Measurements from ENCODE around the gene TTC19. TPM values are rescaled to one million over a fixed set of nuclear protein-coding genes. Genes with fewer than 3 reads are reported as not detected.
A peak's percentile ranks its signal among the peaks of the same experiment; 100 is the strongest.

Gene TTC19
- total RNA-seq, 3 donors from 2014 or later = 46.4 to 111 (median 105) TPM

DNA sequence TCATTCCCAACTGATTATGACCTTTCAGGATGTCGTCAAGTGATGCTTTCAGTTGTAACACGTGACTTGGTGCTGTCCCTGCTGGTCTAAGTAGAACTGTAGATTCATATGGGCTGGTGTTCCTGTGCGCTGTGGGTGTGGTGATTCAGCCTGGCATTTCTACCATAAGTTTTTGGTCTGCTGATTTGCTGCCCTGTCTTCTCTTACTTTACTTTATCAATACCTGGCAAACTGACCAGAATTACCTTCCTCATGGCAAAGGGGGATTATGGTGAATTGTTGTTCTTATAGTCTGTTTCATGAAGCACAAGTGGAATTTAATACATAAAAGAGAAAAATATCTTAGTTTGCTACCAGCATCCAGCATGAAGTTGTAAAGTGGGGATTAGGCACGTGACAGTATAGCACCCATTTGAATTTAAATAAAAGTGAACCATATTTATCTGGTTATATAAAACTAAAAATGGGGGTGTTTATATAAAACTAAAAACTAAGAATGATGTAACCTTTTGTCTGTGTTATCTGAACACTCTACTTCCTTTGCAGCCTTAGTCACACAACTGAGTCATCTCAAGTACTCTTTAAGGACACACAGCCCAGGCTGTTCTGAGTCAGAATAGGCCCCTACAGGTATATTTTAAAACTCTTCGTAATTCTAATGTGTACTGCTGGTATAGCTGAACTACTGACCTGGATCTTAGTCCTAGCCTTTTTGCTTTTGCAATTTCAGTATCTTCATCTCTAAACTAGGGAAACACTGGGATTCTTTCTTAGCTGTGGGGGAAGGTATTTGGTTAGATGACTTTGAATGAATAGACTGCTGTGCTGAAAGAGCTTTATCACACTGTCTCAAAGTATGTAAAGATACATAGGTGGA is 28.3 kb downstream of the TTC19 start:
- no peaks in the 10 kb centered on the region for H3K27me3 ChIP-seq
- H3K9me3 ChIP-seq = no peaks in the 10 kb centered on the region
- DNase-seq (ENCODE audit: low spot score in 2 of 2) = no peak
- TF ChIP-seq, protein P1, sequence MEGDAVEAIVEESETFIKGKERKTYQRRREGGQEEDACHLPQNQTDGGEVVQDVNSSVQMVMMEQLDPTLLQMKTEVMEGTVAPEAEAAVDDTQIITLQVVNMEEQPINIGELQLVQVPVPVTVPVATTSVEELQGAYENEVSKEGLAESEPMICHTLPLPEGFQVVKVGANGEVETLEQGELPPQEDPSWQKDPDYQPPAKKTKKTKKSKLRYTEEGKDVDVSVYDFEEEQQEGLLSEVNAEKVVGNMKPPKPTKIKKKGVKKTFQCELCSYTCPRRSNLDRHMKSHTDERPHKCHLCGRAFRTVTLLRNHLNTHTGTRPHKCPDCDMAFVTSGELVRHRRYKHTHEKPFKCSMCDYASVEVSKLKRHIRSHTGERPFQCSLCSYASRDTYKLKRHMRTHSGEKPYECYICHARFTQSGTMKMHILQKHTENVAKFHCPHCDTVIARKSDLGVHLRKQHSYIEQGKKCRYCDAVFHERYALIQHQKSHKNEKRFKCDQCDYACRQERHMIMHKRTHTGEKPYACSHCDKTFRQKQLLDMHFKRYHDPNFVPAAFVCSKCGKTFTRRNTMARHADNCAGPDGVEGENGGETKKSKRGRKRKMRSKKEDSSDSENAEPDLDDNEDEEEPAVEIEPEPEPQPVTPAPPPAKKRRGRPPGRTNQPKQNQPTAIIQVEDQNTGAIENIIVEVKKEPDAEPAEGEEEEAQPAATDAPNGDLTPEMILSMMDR (IDR thresholded peaks at IDR 0.05) = no peak
- TF ChIP-seq POLR2A (IDR thresholded peaks at IDR 0.05) = no peak
- TF ChIP-seq POLR2AphosphoS5 (IDR thresholded peaks at IDR 0.05) = no peak
- H3K36me3 ChIP-seq = peaks cover 5% of the 10 kb centered on the region
- peak overlapping the region; percentile 41 to 44 for H3K27ac ChIP-seq
- H3K4me1 ChIP-seq = no peaks in the 10 kb centered on the region
- H3K4me3 ChIP-seq = no peak overlapping the region
- intact Hi-C loops (cut with DNase I; ENCODE audit: low total_unique reads) = loop anchor here (2.0 to 10.0 kb wide), 2 partner anchors 19 to 107 kb away; no protein-coding TSS in a partner anchor

DNA sequence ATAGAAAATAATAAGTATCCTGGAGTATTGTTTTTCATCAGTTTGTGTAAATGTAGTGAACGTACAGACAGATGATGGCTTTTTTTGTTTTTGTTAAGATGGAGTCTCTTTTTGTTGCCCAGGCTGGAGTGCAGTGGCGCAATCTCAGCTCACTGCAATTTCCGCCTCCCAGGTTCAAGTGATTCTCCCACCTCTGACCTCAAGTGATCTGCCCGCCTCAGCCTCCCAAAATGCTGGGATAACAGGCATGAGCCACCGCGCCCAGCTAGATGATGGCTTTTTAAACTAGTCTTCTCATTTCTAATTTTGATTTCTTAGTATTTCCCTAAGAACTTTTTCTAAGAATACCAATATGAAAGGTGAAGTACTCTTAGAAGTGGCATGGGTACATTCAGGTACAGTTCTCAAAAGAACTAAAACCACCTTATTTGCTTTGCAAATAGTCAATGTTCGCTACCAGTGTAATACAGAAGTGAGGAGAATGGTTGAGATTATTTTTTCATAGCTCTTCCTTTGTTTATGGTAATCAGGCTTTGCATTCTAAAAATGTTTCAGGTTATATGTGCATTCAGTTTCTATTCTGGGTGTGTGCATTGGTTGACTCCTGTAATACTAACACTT is 34.2 kb downstream of the TTC19 start:
- H3K4me1 ChIP-seq = no peaks in the 10 kb centered on the region
- TF ChIP-seq POLR2AphosphoS5 (IDR thresholded peaks at IDR 0.05) (no peak), POLR2A (IDR thresholded peaks at IDR 0.05) (no peak)
- TF ChIP-seq, protein P1 (IDR thresholded peaks at IDR 0.05) = no peak
- no peaks in the 10 kb centered on the region for H3K27me3 ChIP-seq
- peaks cover 4% of the 10 kb centered on the region for H3K36me3 ChIP-seq
- no peak overlapping the region for H3K4me3 ChIP-seq
- H3K27ac ChIP-seq = no peak overlapping the region
- intact Hi-C loops (cut with DNase I; ENCODE audit: low total_unique reads) = no loop called here
- DNase-seq (ENCODE audit: low spot score in 2 of 2) = no peak
- no peaks in the 10 kb centered on the region for H3K9me3 ChIP-seq

DNA sequence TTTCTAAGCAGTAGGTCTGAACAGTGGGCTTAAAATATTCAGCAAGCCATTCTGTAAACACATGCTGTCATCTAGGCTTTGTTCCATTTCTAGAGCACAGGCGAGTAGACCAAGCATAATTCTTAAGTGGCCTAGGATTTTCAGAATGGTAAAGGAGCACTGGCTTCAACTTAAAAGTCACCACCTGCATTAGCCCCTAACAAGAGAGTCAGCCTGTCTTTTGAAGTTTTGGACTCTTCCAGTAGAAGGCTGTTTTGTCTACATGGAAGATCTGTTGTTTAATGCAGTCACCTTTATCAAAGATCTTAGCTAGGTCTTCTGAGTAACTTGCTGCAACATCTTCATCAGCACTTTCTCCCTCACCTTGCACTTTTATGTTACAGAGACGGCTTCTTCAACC is 36.6 kb downstream of the TTC19 start:
- no peak overlapping the region for H3K4me3 ChIP-seq

DNA sequence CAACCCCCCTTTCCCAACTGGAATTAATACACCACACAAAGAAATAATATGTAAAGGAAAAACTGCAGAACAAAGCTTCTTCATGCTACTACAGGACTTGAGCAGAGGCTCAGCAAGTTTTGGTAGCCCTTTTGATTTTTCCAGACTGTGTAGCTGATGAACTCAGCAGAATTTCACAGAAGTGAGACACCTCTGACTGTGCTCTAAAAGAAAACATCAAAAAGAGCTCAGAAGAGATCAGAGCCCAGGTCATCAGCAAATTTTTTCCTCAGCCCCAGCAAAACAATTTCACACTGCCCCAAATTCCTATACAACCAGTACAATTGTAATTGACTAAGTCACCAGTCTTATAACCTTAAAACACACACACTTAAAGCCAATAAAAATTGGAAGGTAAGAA is 38.0 kb downstream of the TTC19 start:
- Histone ChIP-seq H3K4me3 (no peak overlapping the region), H3K27ac (no peak overlapping the region), H3K36me3 (no peaks in the 10 kb centered on the region), H3K9me3 (no peaks in the 10 kb centered on the region), H3K4me1 (no peaks in the 10 kb centered on the region), H3K27me3 (no peaks in the 10 kb centered on the region)
- no peak for DNase-seq (ENCODE audit: low spot score in 2 of 2)
- intact Hi-C loops (cut with DNase I; ENCODE audit: low total_unique reads) = loop anchor here (1.0 kb wide), 1 partner anchor 14 kb away; no protein-coding TSS in a partner anchor
- TF ChIP-seq, protein P1 (IDR thresholded peaks at IDR 0.05) = no peak
- no peak for TF ChIP-seq POLR2A (IDR thresholded peaks at IDR 0.05)
- TF ChIP-seq POLR2AphosphoS5 (IDR thresholded peaks at IDR 0.05) = no peak

More for the DNA sequence above, 36.6 kb downstream of the TTC19 start:
- no peak for DNase-seq (ENCODE audit: low spot score in 2 of 2)
- no peaks in the 10 kb centered on the region for H3K4me1 ChIP-seq
- intact Hi-C loops (cut with DNase I; ENCODE audit: low total_unique reads) = no loop called here
- H3K27ac ChIP-seq = no peak overlapping the region
- TF ChIP-seq POLR2AphosphoS5 (IDR thresholded peaks at IDR 0.05) = no peak
- no peaks in the 10 kb centered on the region for H3K36me3 ChIP-seq
- no peaks in the 10 kb centered on the region for H3K9me3 ChIP-seq
- H3K27me3 ChIP-seq = no peaks in the 10 kb centered on the region

DNA sequence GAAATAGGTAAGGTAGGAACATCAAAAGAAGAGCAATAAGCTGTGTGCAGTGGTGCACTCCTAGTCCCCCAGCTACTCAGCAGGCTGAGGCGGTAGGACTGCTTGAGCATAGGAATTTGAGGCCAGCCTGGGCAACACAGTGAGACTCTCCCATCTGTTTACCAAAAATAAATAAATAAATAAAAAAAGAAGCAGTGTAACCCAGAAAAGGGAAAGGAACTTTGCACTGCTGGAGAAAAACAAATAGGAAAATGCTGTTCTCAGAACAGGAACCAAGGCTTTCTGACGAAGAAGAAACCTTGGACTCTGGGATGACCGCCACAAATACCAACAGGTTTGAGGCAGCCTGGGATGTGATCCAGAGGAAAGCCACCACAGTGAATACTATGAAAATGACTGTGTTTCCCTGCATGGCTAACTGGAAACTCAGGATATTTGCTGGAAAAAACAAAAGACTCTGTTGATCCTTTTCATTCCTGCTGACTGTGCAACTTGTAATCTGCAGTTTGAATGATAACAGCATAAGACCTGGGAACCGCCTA is 41.2 kb downstream of the TTC19 start:
- TF ChIP-seq, protein P1 (IDR thresholded peaks at IDR 0.05) = no peak
- no peak for TF ChIP-seq POLR2A (IDR thresholded peaks at IDR 0.05)
- TF ChIP-seq POLR2AphosphoS5 (IDR thresholded peaks at IDR 0.05) = no peak
- no peaks in the 10 kb centered on the region for H3K27me3 ChIP-seq
- H3K4me3 ChIP-seq = no peak overlapping the region
- peak in 1 of 2 donors; percentile 32 for DNase-seq (ENCODE audit: low spot score in 2 of 2)
- no peaks in the 10 kb centered on the region for H3K4me1 ChIP-seq
- H3K27ac ChIP-seq = peak overlapping the region in 1 of 2 donors; percentile 38
- no peaks in the 10 kb centered on the region for H3K9me3 ChIP-seq
- no peaks in the 10 kb centered on the region for H3K36me3 ChIP-seq
- intact Hi-C loops (cut with DNase I; ENCODE audit: low total_unique reads) = no loop called here

All from breast epithelium (tissue), 4 donors.